HL-60 (cell line): Measurements from ENCODE around the gene MYBPC2.

ENCODE experiments used
- POLR2AphosphoS5 ChIP-seq: IDR thresholded peaks from 2 replicates; pipeline ENCODE4 v1.6.1; 2012; ENCODE audit warnings: low read depth
- TF ChIP-seq, protein P1 (sequence below): IDR thresholded peaks from one replicate; pipeline ENCODE4 v1.5.1; 2011; ENCODE audit warnings: low read length, control low read depth, inconsistent platforms; ENCODE audit not compliant: insufficient read depth
- TF ChIP-seq, protein P2 (sequence below): IDR thresholded peaks from 2 replicates; pipeline ENCODE4 v1.6.1; 2012; ENCODE audit warnings: low read depth; ENCODE audit not compliant: insufficient replicate concordance

DNA sequence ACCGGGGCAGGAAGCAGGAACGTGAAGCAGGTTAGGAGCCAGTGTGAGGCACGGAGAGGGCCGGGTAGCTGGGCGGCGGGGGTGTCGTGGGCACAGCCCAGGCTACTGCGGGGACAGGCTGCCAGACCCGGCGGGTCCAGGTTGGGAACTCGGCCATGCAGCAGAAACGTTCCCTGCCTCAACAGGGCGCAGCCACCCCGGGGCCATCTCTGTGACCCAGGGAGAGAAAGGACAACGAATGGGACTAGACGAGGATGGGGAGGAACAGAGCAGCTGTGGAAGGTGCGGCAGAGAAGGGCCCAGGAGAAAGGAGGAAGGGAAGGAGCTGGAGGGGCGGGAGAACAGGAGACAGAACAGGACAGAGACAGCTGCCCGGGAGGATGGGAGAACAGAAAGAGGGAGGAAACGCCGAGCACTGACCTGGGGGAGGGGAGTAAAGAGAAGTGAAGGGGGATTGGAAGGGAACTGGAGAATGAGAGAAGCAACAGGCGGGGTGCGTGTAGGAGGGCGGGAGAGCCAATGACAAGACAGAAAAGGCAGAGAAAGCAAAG lies 56.8 kb downstream of the MYBPC2 start:
- TF ChIP-seq, protein P1, sequence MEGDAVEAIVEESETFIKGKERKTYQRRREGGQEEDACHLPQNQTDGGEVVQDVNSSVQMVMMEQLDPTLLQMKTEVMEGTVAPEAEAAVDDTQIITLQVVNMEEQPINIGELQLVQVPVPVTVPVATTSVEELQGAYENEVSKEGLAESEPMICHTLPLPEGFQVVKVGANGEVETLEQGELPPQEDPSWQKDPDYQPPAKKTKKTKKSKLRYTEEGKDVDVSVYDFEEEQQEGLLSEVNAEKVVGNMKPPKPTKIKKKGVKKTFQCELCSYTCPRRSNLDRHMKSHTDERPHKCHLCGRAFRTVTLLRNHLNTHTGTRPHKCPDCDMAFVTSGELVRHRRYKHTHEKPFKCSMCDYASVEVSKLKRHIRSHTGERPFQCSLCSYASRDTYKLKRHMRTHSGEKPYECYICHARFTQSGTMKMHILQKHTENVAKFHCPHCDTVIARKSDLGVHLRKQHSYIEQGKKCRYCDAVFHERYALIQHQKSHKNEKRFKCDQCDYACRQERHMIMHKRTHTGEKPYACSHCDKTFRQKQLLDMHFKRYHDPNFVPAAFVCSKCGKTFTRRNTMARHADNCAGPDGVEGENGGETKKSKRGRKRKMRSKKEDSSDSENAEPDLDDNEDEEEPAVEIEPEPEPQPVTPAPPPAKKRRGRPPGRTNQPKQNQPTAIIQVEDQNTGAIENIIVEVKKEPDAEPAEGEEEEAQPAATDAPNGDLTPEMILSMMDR: no peak
- TF ChIP-seq, protein P2, sequence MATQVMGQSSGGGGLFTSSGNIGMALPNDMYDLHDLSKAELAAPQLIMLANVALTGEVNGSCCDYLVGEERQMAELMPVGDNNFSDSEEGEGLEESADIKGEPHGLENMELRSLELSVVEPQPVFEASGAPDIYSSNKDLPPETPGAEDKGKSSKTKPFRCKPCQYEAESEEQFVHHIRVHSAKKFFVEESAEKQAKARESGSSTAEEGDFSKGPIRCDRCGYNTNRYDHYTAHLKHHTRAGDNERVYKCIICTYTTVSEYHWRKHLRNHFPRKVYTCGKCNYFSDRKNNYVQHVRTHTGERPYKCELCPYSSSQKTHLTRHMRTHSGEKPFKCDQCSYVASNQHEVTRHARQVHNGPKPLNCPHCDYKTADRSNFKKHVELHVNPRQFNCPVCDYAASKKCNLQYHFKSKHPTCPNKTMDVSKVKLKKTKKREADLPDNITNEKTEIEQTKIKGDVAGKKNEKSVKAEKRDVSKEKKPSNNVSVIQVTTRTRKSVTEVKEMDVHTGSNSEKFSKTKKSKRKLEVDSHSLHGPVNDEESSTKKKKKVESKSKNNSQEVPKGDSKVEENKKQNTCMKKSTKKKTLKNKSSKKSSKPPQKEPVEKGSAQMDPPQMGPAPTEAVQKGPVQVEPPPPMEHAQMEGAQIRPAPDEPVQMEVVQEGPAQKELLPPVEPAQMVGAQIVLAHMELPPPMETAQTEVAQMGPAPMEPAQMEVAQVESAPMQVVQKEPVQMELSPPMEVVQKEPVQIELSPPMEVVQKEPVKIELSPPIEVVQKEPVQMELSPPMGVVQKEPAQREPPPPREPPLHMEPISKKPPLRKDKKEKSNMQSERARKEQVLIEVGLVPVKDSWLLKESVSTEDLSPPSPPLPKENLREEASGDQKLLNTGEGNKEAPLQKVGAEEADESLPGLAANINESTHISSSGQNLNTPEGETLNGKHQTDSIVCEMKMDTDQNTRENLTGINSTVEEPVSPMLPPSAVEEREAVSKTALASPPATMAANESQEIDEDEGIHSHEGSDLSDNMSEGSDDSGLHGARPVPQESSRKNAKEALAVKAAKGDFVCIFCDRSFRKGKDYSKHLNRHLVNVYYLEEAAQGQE: no peak
- no peak for TF ChIP-seq POLR2AphosphoS5
